SK-N-SH (cell line): Measurements from ENCODE around the gene GLCE.

ENCODE experiments used
- ELF1 ChIP-seq: IDR thresholded peaks from 2 replicates; pipeline ENCODE4 v1.4.0; 2012
- EZH2phosphoT487 ChIP-seq: fragments of 200-600 bp; sonication (generic); IDR thresholded peaks from 2 replicates; pipeline ENCODE4 v1.6.1; 2017; ENCODE audit warnings: low read depth, mixed run types, mild to moderate bottlenecking, antibody characterized with exemption, moderate library complexity, borderline replicate concordance
- GABPA ChIP-seq: IDR thresholded peaks from 2 replicates; pipeline ENCODE4 v1.4.0; 2012; ENCODE audit warnings: low read depth, mild to moderate bottlenecking
- MXI1 ChIP-seq: IDR thresholded peaks from 2 replicates; pipeline ENCODE4 v1.6.1; 2012; ENCODE audit warnings: mild to moderate bottlenecking, low read depth, low read length, improper control_type of control experiment
- SIN3A ChIP-seq: IDR thresholded peaks from 2 replicates; pipeline ENCODE4 v1.6.1; 2012; ENCODE audit warnings: low read depth, mild to moderate bottlenecking, low read length, moderate library complexity, borderline replicate concordance
- TF ChIP-seq, protein P1 (sequence below): fragments of 200-600 bp; sonication (generic); IDR thresholded peaks from 2 replicates; pipeline ENCODE4 v1.6.1; 2017; ENCODE audit warnings: antibody characterized with exemption, mild to moderate bottlenecking, moderate library complexity

DNA sequence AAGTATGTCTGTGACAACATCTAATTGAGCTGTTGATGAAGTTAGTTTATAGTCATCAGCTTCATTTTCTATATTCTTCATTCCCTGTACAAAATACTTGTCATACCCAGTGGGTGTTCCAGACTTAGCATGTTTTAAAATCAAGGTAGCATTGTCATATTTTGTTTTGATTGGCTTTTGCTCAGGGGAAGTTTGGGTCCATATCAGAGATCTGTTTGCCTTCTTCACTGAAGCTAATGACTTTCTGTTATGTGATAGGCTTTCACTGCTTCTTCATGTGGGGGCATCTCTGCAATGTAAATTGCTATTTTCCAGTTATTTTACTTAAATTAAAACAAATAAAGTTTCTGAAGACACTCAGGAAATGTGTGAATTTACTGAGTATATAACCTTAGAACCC is 15.1 kb downstream of the GLCE start:
- TF ChIP-seq MXI1 (no peak), GABPA (no peak), EZH2phosphoT487 (no peak), SIN3A (no peak), ELF1 (no peak)
- TF ChIP-seq, protein P1, sequence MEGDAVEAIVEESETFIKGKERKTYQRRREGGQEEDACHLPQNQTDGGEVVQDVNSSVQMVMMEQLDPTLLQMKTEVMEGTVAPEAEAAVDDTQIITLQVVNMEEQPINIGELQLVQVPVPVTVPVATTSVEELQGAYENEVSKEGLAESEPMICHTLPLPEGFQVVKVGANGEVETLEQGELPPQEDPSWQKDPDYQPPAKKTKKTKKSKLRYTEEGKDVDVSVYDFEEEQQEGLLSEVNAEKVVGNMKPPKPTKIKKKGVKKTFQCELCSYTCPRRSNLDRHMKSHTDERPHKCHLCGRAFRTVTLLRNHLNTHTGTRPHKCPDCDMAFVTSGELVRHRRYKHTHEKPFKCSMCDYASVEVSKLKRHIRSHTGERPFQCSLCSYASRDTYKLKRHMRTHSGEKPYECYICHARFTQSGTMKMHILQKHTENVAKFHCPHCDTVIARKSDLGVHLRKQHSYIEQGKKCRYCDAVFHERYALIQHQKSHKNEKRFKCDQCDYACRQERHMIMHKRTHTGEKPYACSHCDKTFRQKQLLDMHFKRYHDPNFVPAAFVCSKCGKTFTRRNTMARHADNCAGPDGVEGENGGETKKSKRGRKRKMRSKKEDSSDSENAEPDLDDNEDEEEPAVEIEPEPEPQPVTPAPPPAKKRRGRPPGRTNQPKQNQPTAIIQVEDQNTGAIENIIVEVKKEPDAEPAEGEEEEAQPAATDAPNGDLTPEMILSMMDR: no peak
